HG02571 (cell line): ENCODE measurements around the gene MUTYH.

Experiments
- ATAC-seq: cut with Tn5 transposase; IDR thresholded peaks from one replicate; pipeline ENCODE4 v1.9.1; 2021; ENCODE audit warnings: mild to moderate bottlenecking, moderate library complexity; ENCODE audit not compliant: unreplicated experiment

The MUTYH gene

GRCh38 chr1:45351508-45351907 is 11.3 kb upstream of the MUTYH start:
- no peak for ATAC-seq

GRCh38 chr1:45348966-45349677 is 8.9 kb upstream of the MUTYH start:
- no peak for ATAC-seq

- ATAC-seq = no peak
These were observed 8.3 kb upstream of the MUTYH start for GRCh38 chr1:45348609-45348965.

GRCh38 chr1:45348020-45348419 is 7.8 kb upstream of the MUTYH start:
- ATAC-seq = no peak

GRCh38 chr1:45346473-45346872 is 6.2 kb upstream of the MUTYH start:
- no peak for ATAC-seq

GRCh38 chr1:45345014-45345413 is 4.8 kb upstream of the MUTYH start:
- ATAC-seq = no peak

GRCh38 chr1:45344499-45344898 is 4.3 kb upstream of the MUTYH start:
- no peak for ATAC-seq

GRCh38 chr1:45340816-45341466 is 701 bp upstream of the MUTYH start:
- no peak for ATAC-seq

GRCh38 chr1:45337630-45338325 is 2.5 kb downstream of the MUTYH start:
- no peak for ATAC-seq

GRCh38 chr1:45335855-45336324 is 4.3 kb downstream of the MUTYH start:
- no peak for ATAC-seq

GRCh38 chr1:45334308-45335245 is 5.7 kb downstream of the MUTYH start:
- ATAC-seq = no peak

- no peak for ATAC-seq
These were observed 7.9 kb downstream of the MUTYH start for GRCh38 chr1:45332346-45332720.

- no peak for ATAC-seq
These were observed 8.5 kb downstream of the MUTYH start for GRCh38 chr1:45331436-45332345.

GRCh38 chr1:45329445-45329844 is 10.8 kb downstream of the MUTYH start:
- ATAC-seq = no peak

GRCh38 chr1:45328680-45329079 is 11.6 kb downstream of the MUTYH start:
- no peak for ATAC-seq

GRCh38 chr1:45327644-45328515 is 12.4 kb downstream of the MUTYH start:
- no peak for ATAC-seq

- peak; percentile 45 for ATAC-seq
These were observed 13.3 kb downstream of the MUTYH start, which contains the start of gene HPDL for GRCh38 chr1:45326627-45327623. Gene HPDL (plus strand): TSS chr1:45326895. CDS start chr1:45327149, 254 bp downstream.
